ENCODE data around the gene PSKH1.

Gene PSKH1

DNA sequence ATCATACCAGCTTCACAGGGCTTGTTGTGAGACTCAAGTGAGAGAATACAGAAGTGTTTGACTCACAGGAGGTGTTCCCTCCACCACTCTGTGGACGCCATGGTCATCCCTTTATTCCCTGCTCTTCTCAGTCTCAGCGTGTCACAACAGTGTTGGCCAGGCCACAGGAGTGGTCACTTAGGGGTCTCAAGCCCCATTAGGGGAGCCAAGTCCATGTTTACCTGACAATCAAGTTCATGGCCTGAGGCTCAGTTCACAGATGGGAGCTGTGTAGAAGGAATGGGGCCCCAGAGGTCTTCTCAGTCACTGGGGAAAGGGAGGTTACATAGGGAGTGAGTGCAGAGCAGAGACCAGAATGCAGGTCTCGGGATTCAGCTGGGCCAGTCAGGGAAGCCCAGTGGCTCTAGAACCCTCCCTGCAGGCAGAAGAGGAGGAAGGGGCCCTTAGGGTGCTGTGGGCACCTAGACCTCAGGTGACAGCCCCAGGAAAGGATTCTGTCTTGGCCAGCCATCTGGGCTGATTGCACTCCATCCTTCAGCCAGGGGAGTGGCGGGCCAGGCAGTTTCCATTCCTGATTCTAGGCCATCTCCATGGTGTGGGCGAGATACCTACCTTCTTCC is 36.0 kb upstream of the PSKH1 start:
- ChIA-PET POLR2A (interaction anchor here (1.2 kb wide), 1 partner anchor 40 kb away, joined by 3 read pairs; no protein-coding TSS in a partner anchor), CTCF (interaction anchor here (0.8 to 1.4 kb wide), 5 partner anchors 27 to 137 kb away, joined by 3 to 5 read pairs (median 3); no protein-coding TSS in a partner anchor)
- no peak overlapping the region for H3K4me3 ChIP-seq (ENCODE audit: low read depth, low read length)
- peaks cover 12% of the 10 kb centered on the region for H3K4me1 ChIP-seq (ENCODE audit: control insufficient read depth, insufficient read depth, low read length)
- no peaks in the 10 kb centered on the region for H3K9me3 ChIP-seq (ENCODE audit: control insufficient read depth, insufficient read depth, low read depth, low read length)
- H3K36me3 ChIP-seq (ENCODE audit: control insufficient read depth in 2 of 2, insufficient read depth in 1 of 2, low read length in 2 of 2), result peaks cover 0 to 45% of the 10 kb centered on the region in 2 experiments; a peak in 2 of 3 replicates
- H3K27ac ChIP-seq (ENCODE audit: extremely low read depth, low read depth, low read length), result 0 out of 2 replicates have a peak overlapping the region, but pooled peaks have one; percentile 14
- TF ChIP-seq ZSCAN16 (tag by site-specific recombination; IDR thresholded peaks at IDR 0.05), result peak; percentile 90
- TF ChIP-seq, protein P1, sequence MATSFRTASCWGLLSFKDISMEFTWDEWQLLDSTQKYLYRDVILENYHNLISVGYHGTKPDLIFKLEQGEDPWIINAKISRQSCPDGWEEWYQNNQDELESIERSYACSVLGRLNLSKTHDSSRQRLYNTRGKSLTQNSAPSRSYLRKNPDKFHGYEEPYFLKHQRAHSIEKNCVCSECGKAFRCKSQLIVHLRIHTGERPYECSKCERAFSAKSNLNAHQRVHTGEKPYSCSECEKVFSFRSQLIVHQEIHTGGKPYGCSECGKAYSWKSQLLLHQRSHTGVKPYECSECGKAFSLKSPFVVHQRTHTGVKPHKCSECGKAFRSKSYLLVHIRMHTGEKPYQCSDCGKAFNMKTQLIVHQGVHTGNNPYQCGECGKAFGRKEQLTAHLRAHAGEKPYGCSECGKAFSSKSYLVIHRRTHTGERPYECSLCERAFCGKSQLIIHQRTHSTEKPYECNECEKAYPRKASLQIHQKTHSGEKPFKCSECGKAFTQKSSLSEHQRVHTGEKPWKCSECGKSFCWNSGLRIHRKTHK (tag by site-specific recombination; IDR thresholded peaks at IDR 0.05), result no peak

- Histone ChIP-seq H3K9me3 (ENCODE audit: control insufficient read depth, insufficient read depth, low read depth, low read length) (no peaks in the 10 kb centered on the region), H3K4me1 (ENCODE audit: control insufficient read depth, insufficient read depth, low read length) (peaks cover 13% of the 10 kb centered on the region), H3K27ac (ENCODE audit: extremely low read depth, low read depth, low read length) (no peak overlapping the region), H3K36me3 (ENCODE audit: control insufficient read depth in 2 of 2, insufficient read depth in 1 of 2, low read length in 2 of 2) (peaks cover 0 to 50% of the 10 kb centered on the region in 2 experiments; a peak in 2 of 3 replicates), H3K4me3 (ENCODE audit: low read depth, low read length) (no peak overlapping the region)
- ChIA-PET CTCF (interaction anchor here (0.5 to 1.4 kb wide), 5 partner anchors 26 to 136 kb away, joined by 3 to 5 read pairs (median 3); no protein-coding TSS in a partner anchor), POLR2A (interaction anchor here (0.9 kb wide), 1 partner anchor 34 kb away, joined by 3 read pairs; no protein-coding TSS in a partner anchor)
- TF ChIP-seq ZFHX2 (tag by site-specific recombination; conservative IDR thresholded peaks at IDR 0.05), result 0 out of 2 replicates have a peak, but pooled peaks have one; percentile 30
- 0 out of 2 replicates have a peak, but pooled peaks have one; percentile 8 for TF ChIP-seq FEZF1 (tag by site-specific recombination; IDR thresholded peaks at IDR 0.05)
- TF ChIP-seq EGR2 (tag by site-specific recombination; IDR thresholded peaks at IDR 0.05; ENCODE audit: low read depth), result peak; percentile 48; the same call in 1 of the 2 replicates
- TF ChIP-seq ZNF473 (tag by site-specific recombination; IDR thresholded peaks at IDR 0.05), result no peak
Observed at GRCh38 chr16:67857547-67858233, 35.4 kb upstream of the PSKH1 start.

DNA sequence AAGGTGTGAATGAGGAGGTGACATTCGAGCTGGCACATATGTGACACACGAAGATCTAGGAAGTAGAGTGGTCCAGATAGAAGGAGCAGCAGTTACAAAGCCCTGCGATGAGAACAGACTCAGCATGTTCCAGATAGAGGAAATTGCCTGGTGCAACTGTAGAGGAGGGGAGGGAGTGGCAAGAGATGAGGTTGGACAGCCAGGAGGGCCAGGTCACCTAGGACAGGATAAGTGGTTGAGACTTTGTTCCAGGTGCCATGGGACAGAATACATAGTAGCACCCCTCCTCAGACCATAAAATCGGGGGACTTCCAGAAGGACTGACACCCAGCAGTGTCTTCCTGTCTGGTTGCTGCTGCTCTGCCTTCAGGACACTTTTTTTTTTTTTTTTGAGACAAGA is 34.6 kb upstream of the PSKH1 start:
- no peak overlapping the region for H3K4me3 ChIP-seq (ENCODE audit: low read depth, low read length)
- peaks cover 0 to 59% of the 10 kb centered on the region in 2 experiments; a peak in 2 of 3 replicates for H3K36me3 ChIP-seq (ENCODE audit: control insufficient read depth in 2 of 2, insufficient read depth in 1 of 2, low read length in 2 of 2)
- CTCF ChIA-PET, result interaction anchor here (0.5 to 1.4 kb wide), 6 partner anchors 14 to 84 kb away, joined by 3 to 5 read pairs (median 4); partner anchors contain the start of gene EDC4
- POLR2A ChIA-PET, result interaction anchor here (0.9 kb wide), 1 partner anchor 34 kb away, joined by 3 read pairs; no protein-coding TSS in a partner anchor
- TF ChIP-seq HIC1 (tag by site-specific recombination; IDR thresholded peaks at IDR 0.05) (no peak), BCL6B (tag by site-specific recombination; IDR thresholded peaks at IDR 0.05) (no peak), ZNF548 (tag by site-specific recombination; IDR thresholded peaks at IDR 0.05) (no peak), ZNF335 (tag by site-specific recombination; conservative IDR thresholded peaks at IDR 0.05) (no peak), YY2 (tag by site-specific recombination; IDR thresholded peaks at IDR 0.05) (no peak), YY1 (tag by site-specific recombination; IDR thresholded peaks at IDR 0.05) (no peak), ZNF426 (tag by site-specific recombination; IDR thresholded peaks at IDR 0.05) (no peak), ZNF707 (tag by site-specific recombination; IDR thresholded peaks at IDR 0.05) (no peak), EGR2 (tag by site-specific recombination; IDR thresholded peaks at IDR 0.05; ENCODE audit: low read depth) (no peak), KLF17 (tag by site-specific recombination; IDR thresholded peaks at IDR 0.05) (no peak), ZNF561 (tag by site-specific recombination; IDR thresholded peaks at IDR 0.05; ENCODE audit: borderline replicate concordance) (no peak), GFI1B (tag by site-specific recombination; IDR thresholded peaks at IDR 0.05) (no peak)
- TF ChIP-seq, protein P2, sequence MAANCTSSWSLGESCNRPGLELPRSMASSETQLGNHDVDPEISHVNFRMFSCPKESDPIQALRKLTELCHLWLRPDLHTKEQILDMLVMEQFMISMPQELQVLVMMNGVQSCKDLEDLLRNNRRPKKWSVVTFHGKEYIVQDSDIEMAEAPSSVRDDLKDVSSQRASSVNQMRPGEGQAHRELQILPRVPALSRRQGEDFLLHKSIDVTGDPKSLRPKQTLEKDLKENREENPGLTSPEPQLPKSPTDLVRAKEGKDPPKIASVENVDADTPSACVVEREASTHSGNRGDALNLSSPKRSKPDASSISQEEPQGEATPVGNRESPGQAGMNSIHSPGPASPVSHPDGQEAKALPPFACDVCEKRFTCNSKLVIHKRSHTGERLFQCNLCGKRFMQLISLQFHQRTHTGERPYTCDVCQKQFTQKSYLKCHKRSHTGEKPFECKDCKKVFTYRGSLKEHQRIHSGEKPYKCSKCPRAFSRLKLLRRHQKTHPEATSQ (tag by site-specific recombination; IDR thresholded peaks at IDR 0.05), result no peak
- no peaks in the 10 kb centered on the region for H3K9me3 ChIP-seq (ENCODE audit: control insufficient read depth, insufficient read depth, low read depth, low read length)
- H3K4me1 ChIP-seq (ENCODE audit: control insufficient read depth, insufficient read depth, low read length), result peaks cover 15% of the 10 kb centered on the region
- H3K27ac ChIP-seq (ENCODE audit: extremely low read depth, low read depth, low read length), result no peak overlapping the region
